ENCODE results near the gene GKN2.
"Not testable (repeated sequence)": the region's sequence is repeated elsewhere in the genome, so short reads cannot be mapped to it uniquely, and the experiment has no call there.

The GKN2 gene

GRCh38 chr2:68961380-68961779 lies 8.7 kb upstream of the GKN2 start:
- DNase-seq (ENCODE audit: low spot score), result no peak

GRCh38 chr2:68959001-68959400 lies 6.3 kb upstream of the GKN2 start:
- DNase-seq (ENCODE audit: low spot score), result no peak

- not testable (repeated sequence) for DNase-seq (ENCODE audit: low spot score)
Observed at GRCh38 chr2:68955432-68955831, 2.7 kb upstream of the GKN2 start.

GRCh38 chr2:68951899-68952298 lies 794 bp downstream of the GKN2 start:
- no peak for DNase-seq (ENCODE audit: low spot score)

- no peak for DNase-seq (ENCODE audit: low spot score)
Observed at GRCh38 chr2:68948710-68949109, 4.0 kb downstream of the GKN2 start.

- no peak for DNase-seq (ENCODE audit: low spot score)
Observed at GRCh38 chr2:68946117-68946516, 6.6 kb downstream of the GKN2 start.

- DNase-seq (ENCODE audit: low spot score), result peak; percentile 80
Observed at GRCh38 chr2:68943581-68944568, 8.8 kb downstream of the GKN2 start.

GRCh38 chr2:68942827-68943226 lies 9.9 kb downstream of the GKN2 start:
- no peak for DNase-seq (ENCODE audit: low spot score)

GRCh38 chr2:68940369-68940768 lies 12.3 kb downstream of the GKN2 start:
- no peak for DNase-seq (ENCODE audit: low spot score)

- no peak for DNase-seq (ENCODE audit: low spot score)
Observed at GRCh38 chr2:68939962-68940361, 12.7 kb downstream of the GKN2 start.

- no peak for DNase-seq (ENCODE audit: low spot score)
Observed at GRCh38 chr2:68938938-68939337, 13.8 kb downstream of the GKN2 start.

GRCh38 chr2:68937346-68938055 lies 15.2 kb downstream of the GKN2 start:
- no peak for DNase-seq (ENCODE audit: low spot score)

GRCh38 chr2:68936889-68937288 lies 15.8 kb downstream of the GKN2 start:
- DNase-seq (ENCODE audit: low spot score), result no peak

GRCh38 chr2:68936427-68936826 lies 16.3 kb downstream of the GKN2 start:
- DNase-seq (ENCODE audit: low spot score), result no peak

GRCh38 chr2:68935471-68935870 lies 17.2 kb downstream of the GKN2 start:
- DNase-seq (ENCODE audit: low spot score), result no peak

GRCh38 chr2:68934021-68934420 lies 18.7 kb downstream of the GKN2 start:
- no peak for DNase-seq (ENCODE audit: low spot score)

GRCh38 chr2:68932402-68932801 lies 20.3 kb downstream of the GKN2 start:
- no peak for DNase-seq (ENCODE audit: low spot score)

- DNase-seq (ENCODE audit: low spot score), result no peak
Observed at GRCh38 chr2:68931799-68932198, 20.9 kb downstream of the GKN2 start.

GRCh38 chr2:68931149-68931711 lies 21.5 kb downstream of the GKN2 start:
- DNase-seq (ENCODE audit: low spot score), result no peak

- no peak for DNase-seq (ENCODE audit: low spot score)
Observed at GRCh38 chr2:68926796-68927195, 25.9 kb downstream of the GKN2 start.

- peak; percentile 41 for DNase-seq (ENCODE audit: low spot score)
Observed at GRCh38 chr2:68925295-68925896, 27.3 kb downstream of the GKN2 start.

- no peak for DNase-seq (ENCODE audit: low spot score)
Observed at GRCh38 chr2:68921646-68922045, 31.0 kb downstream of the GKN2 start.

Measured in SK-N-DZ (cell line).